GM21619 (cell line): Measurements from ENCODE around the gene SEZ6.

ENCODE experiments used
- ATAC-seq: cut with Tn5 transposase; IDR thresholded peaks from one replicate; pipeline ENCODE4 v1.9.1; 2021; ENCODE audit not compliant: unreplicated experiment

The SEZ6 gene

GRCh38 chr17:28977659-28978355, 28.0 kb downstream of the SEZ6 start:
- no peak for ATAC-seq

- no peak for ATAC-seq
Observed at GRCh38 chr17:28975646-28976045, 30.2 kb downstream of the SEZ6 start.

- no peak for ATAC-seq
Observed at GRCh38 chr17:28975031-28975430, 30.8 kb downstream of the SEZ6 start.

GRCh38 chr17:28974451-28974850, 31.4 kb downstream of the SEZ6 start:
- no peak for ATAC-seq

GRCh38 chr17:28973425-28973824, 32.4 kb downstream of the SEZ6 start:
- ATAC-seq = no peak

- ATAC-seq = no peak
Observed at GRCh38 chr17:28972437-28972836, 33.4 kb downstream of the SEZ6 start.

- ATAC-seq = no peak
Observed at GRCh38 chr17:28970879-28971278, 35.0 kb downstream of the SEZ6 start.

- ATAC-seq = no peak
Observed at GRCh38 chr17:28969706-28970393, 36.0 kb downstream of the SEZ6 start.

- no peak for ATAC-seq
Observed at GRCh38 chr17:28968914-28969295, 36.9 kb downstream of the SEZ6 start.

- ATAC-seq = no peak
Observed at GRCh38 chr17:28968231-28968913, 37.5 kb downstream of the SEZ6 start.

GRCh38 chr17:28967221-28968135, 38.4 kb downstream of the SEZ6 start:
- no peak for ATAC-seq

GRCh38 chr17:28963841-28964240, 42.0 kb downstream of the SEZ6 start:
- no peak for ATAC-seq

GRCh38 chr17:28963055-28963611, 42.7 kb downstream of the SEZ6 start:
- no peak for ATAC-seq

- no peak for ATAC-seq
Observed at GRCh38 chr17:28961391-28961790, 44.4 kb downstream of the SEZ6 start.

GRCh38 chr17:28960256-28961061, 45.4 kb downstream of the SEZ6 start:
- no peak for ATAC-seq

- no peak for ATAC-seq
Observed at GRCh38 chr17:28959471-28959871, 46.4 kb downstream of the SEZ6 start.

- ATAC-seq = no peak
Observed at GRCh38 chr17:28958820-28959455, 46.9 kb downstream of the SEZ6 start.

- ATAC-seq = no peak
Observed at GRCh38 chr17:28957992-28958355, 47.9 kb downstream of the SEZ6 start.

GRCh38 chr17:28957277-28957991, 48.4 kb downstream of the SEZ6 start:
- ATAC-seq = no peak
